Suprapubic skin (tissue), 4 donors: Measurements from ENCODE around the gene CNFN.

Experiments used
- CTCF ChIP-seq, 2 donors: fragments of 200-600 bp in 1 of 2; fragments of 450-650 bp in 1 of 2; sonication (generic) in 1 of 2; IDR thresholded peaks; one replicate each; pipeline ENCODE4 v1.5.1; 2016 to 2019; ENCODE audit warnings: antibody characterized with exemption in 2 of 2, mild to moderate bottlenecking in 1 of 2, moderate library complexity in 1 of 2
- POLR2A ChIP-seq, 2 donors: fragments of 450-650 bp; IDR thresholded peaks; one replicate each; pipeline ENCODE4 v1.6.1; 2017; ENCODE audit warnings: antibody characterized with exemption in 2 of 2, mild to moderate bottlenecking in 2 of 2, moderate library complexity in 2 of 2
- POLR2AphosphoS5 ChIP-seq, 3 donors: sonication (generic); formaldehyde crosslinking; IDR thresholded peaks; one replicate each; pipeline ENCODE4 v1.6.1; 2017; ENCODE audit warnings: antibody characterized with exemption in 3 of 3

- TF ChIP-seq POLR2A (IDR thresholded peaks at IDR 0.05) (no peak), CTCF (IDR thresholded peaks at IDR 0.05) (no peak), POLR2AphosphoS5 (IDR thresholded peaks at IDR 0.05) (no peak)
These were observed 15.2 kb downstream of the CNFN start for GRCh38 chr19:42374826-42375376.
